H9 (cell line): ENCODE results near the gene AADACL3. TPM values are rescaled to one million over a fixed set of nuclear protein-coding genes. Genes with fewer than 3 reads are reported as not detected.

ENCODE experiments used
- DNase-seq: peaks from one replicate; pipeline ENCODE4 v3.0.0-alpha.2; 2017
- H2AFZ ChIP-seq: one replicate; pipeline ENCODE4 v1.6.1; 2013; ENCODE audit warnings: mild to moderate bottlenecking, low read length, control low read depth, moderate library complexity
- H2AK5ac ChIP-seq: 2 replicates; pipeline ENCODE4 v1.6.1; 2013; ENCODE audit warnings: low read length, control low read depth, mixed read lengths; ENCODE audit not compliant: insufficient read length
- H2BK120ac ChIP-seq: one replicate; pipeline ENCODE4 v1.6.1; 2013; ENCODE audit warnings: low read depth, mild to moderate bottlenecking, low read length, control low read depth, inconsistent platforms; ENCODE audit not compliant: poor library complexity, severe bottlenecking
- H2BK12ac ChIP-seq: 2 replicates; pipeline ENCODE4 v1.6.1; 2013; ENCODE audit warnings: low read length, control low read depth, mixed read lengths, low read depth; ENCODE audit not compliant: insufficient read length
- H2BK15ac ChIP-seq: 2 replicates; pipeline ENCODE4 v1.6.1; 2013; ENCODE audit warnings: low read depth, low read length, control low read depth
- H2BK20ac ChIP-seq: one replicate; pipeline ENCODE4 v1.6.1; 2013; ENCODE audit warnings: low read depth, mild to moderate bottlenecking, low read length, control low read depth, inconsistent platforms; ENCODE audit not compliant: poor library complexity, severe bottlenecking
- H2BK5ac ChIP-seq: 2 replicates; pipeline ENCODE4 v1.6.1; 2013; ENCODE audit warnings: low read length, control low read depth, mixed read lengths; ENCODE audit not compliant: insufficient read length
- H3K14ac ChIP-seq: 2 replicates; pipeline ENCODE4 v1.6.1; 2013; ENCODE audit warnings: low read length, control low read depth; ENCODE audit not compliant: insufficient read depth
- H3K18ac ChIP-seq: 2 replicates; pipeline ENCODE4 v1.6.1; 2013; ENCODE audit warnings: low read depth, mild to moderate bottlenecking, mixed read lengths, low read length, control low read depth; ENCODE audit not compliant: insufficient read length
- H3K23ac ChIP-seq: 2 replicates; pipeline ENCODE4 v1.6.1; 2013; ENCODE audit warnings: low read length, control low read depth, mixed read lengths, low read depth; ENCODE audit not compliant: insufficient read length
- H3K23me2 ChIP-seq: 2 replicates; pipeline ENCODE4 v1.6.1; 2013; ENCODE audit warnings: low read depth, mild to moderate bottlenecking, mixed read lengths, low read length, control low read depth; ENCODE audit not compliant: insufficient read length, poor library complexity, severe bottlenecking
- H3K27ac ChIP-seq: 2 replicates; pipeline ENCODE4 v1.5.1; 2013; ENCODE audit warnings: low read length, control low read depth, mixed read lengths, low read depth; ENCODE audit not compliant: insufficient read length
- H3K27me3 ChIP-seq: 2 replicates; pipeline ENCODE4 v1.6.1; 2013; ENCODE audit warnings: low read length, control low read depth, inconsistent platforms; ENCODE audit not compliant: insufficient read depth
- H3K4ac ChIP-seq: 2 replicates; pipeline ENCODE4 v1.6.1; 2013; ENCODE audit warnings: low read depth, mild to moderate bottlenecking, control low read depth, inconsistent platforms, low read length, moderate library complexity
- H3K4me1 ChIP-seq: 2 replicates; pipeline ENCODE4 v1.6.1; 2013; ENCODE audit warnings: low read length, control low read depth, inconsistent platforms; ENCODE audit not compliant: insufficient read depth
- H3K4me2 ChIP-seq: 2 replicates; pipeline ENCODE4 v1.6.1; 2013; ENCODE audit warnings: low read length, control low read depth, mixed read lengths; ENCODE audit not compliant: insufficient read length, insufficient read depth
- H3K56ac ChIP-seq: 2 replicates; pipeline ENCODE4 v1.6.1; 2013; ENCODE audit warnings: low read depth, mild to moderate bottlenecking, mixed read lengths, low read length, control low read depth; ENCODE audit not compliant: insufficient read length
- H3K79me1 ChIP-seq: 2 replicates; pipeline ENCODE4 v1.6.1; 2013; ENCODE audit warnings: low read depth, mild to moderate bottlenecking, moderate library complexity, low read length, control low read depth, inconsistent platforms; ENCODE audit not compliant: insufficient read depth, poor library complexity, severe bottlenecking
- H3K79me2 ChIP-seq: 2 replicates; pipeline ENCODE4 v1.6.1; 2013; ENCODE audit warnings: low read length, control low read depth, inconsistent platforms; ENCODE audit not compliant: insufficient read depth
- H3K9ac ChIP-seq: 2 replicates; pipeline ENCODE4 v1.6.1; 2013; ENCODE audit warnings: low read length, control low read depth, mixed read lengths; ENCODE audit not compliant: insufficient read length; ENCODE audit errors: extremely low read depth
- H3K9me3 ChIP-seq: one replicate; pipeline ENCODE4 v1.6.1; 2013; ENCODE audit warnings: low read depth, low read length, inconsistent platforms; ENCODE audit not compliant: control insufficient read depth
- H3T11ph ChIP-seq: one replicate; pipeline ENCODE4 v1.6.1; 2013; ENCODE audit warnings: mild to moderate bottlenecking, low read length, control low read depth, inconsistent platforms
- H4K20me1 ChIP-seq: one replicate; pipeline ENCODE4 v1.6.1; 2013; ENCODE audit not compliant: control insufficient read depth, insufficient read length, insufficient read depth
- H4K5ac ChIP-seq: 2 replicates; pipeline ENCODE4 v1.6.1; 2013; ENCODE audit warnings: low read depth, mild to moderate bottlenecking, mixed read lengths, low read length, control low read depth; ENCODE audit not compliant: insufficient read length
- H4K8ac ChIP-seq: replicated peaks from 2 replicates; pipeline ENCODE4 v1.6.1; 2013; ENCODE audit warnings: low read length, control low read depth, mixed read lengths, low read depth; ENCODE audit not compliant: insufficient read length
- H4K91ac ChIP-seq: 2 replicates; pipeline ENCODE4 v1.6.1; 2013; ENCODE audit warnings: low read depth, mild to moderate bottlenecking, moderate library complexity, mixed read lengths, low read length, control low read depth; ENCODE audit not compliant: insufficient read length
- H3K27ac Mint-ChIP-seq, 3 experiments: 2 replicates in 2 of 3; 3 replicates in 1 of 3; pipeline ENCODE4 v1.8.0; 2020 to 2021; ENCODE audit warnings: mixed read lengths in 3 of 3, mild to moderate bottlenecking in 1 of 3, moderate library complexity in 1 of 3
- H3K27me3 Mint-ChIP-seq: 2 replicates; pipeline ENCODE4 v1.8.0; 2021; ENCODE audit warnings: low read depth, mild to moderate bottlenecking, moderate library complexity, mixed read lengths
- H3K36me3 Mint-ChIP-seq, 3 experiments: 2 replicates in 2 of 3; 3 replicates in 1 of 3; pipeline ENCODE4 v1.8.0; 2020 to 2021; ENCODE audit warnings: low read depth in 3 of 3, mixed read lengths in 3 of 3; ENCODE audit not compliant: insufficient read depth in 1 of 3
- H3K4me1 Mint-ChIP-seq, 2 experiments: 2 replicates each; pipeline ENCODE4 v1.8.0; 2020; ENCODE audit warnings: mixed read lengths in 2 of 2
- H3K4me3 Mint-ChIP-seq, 2 experiments: 2 replicates in 1 of 2; 3 replicates in 1 of 2; pipeline ENCODE4 v1.8.0; 2020 to 2021; ENCODE audit warnings: mild to moderate bottlenecking in 2 of 2, mixed read lengths in 2 of 2, moderate library complexity in 1 of 2
- H3K9me3 Mint-ChIP-seq, 2 experiments: 2 replicates in 1 of 2; 3 replicates in 1 of 2; pipeline ENCODE4 v1.8.0; 2020; ENCODE audit warnings: mild to moderate bottlenecking in 2 of 2, mixed read lengths in 2 of 2, moderate library complexity in 1 of 2
- CTCF ChIP-seq: fragments of 200-600 bp; sonication (generic); conservative IDR thresholded peaks from 3 replicates; pipeline ENCODE4 v1.8.0; 2021; ENCODE audit warnings: antibody characterized with exemption, mild to moderate bottlenecking
- WGBS: extraction: QIAGEN DNeasy Blood & Tissue Kit; methylation state at CpG from one replicate; pipeline ENCODE4 v1.1.7; 2013; ENCODE audit warnings: missing lambda C conversion rate, low lambda C conversion rate, mixed read lengths; ENCODE audit not compliant: insufficient read length; ENCODE audit errors: extremely low coverage; 5-methylcytosine and 5-hydroxymethylcytosine counted together
- total RNA-seq: library from RNA; stranded (reverse); gene quantifications from 2 replicates; pipeline ENCODE4 v1.2.1, GENCODE V29; 2021

The AADACL3 gene
- total RNA-seq, 1 experiment from 2014 or later = 0.22 TPM

- Histone ChIP-seq H2BK12ac (no peak within 1 kb of the TSS), H2BK20ac (no peak within 1 kb of the TSS), H3K4me2 (no peak within 1 kb of the TSS), H3K27me3 (no peaks in the 10 kb centered on the region), H2BK120ac (no peak within 1 kb of the TSS), H3K4me1 (no peaks in the 10 kb centered on the region), H3K23me2 (no peaks in the 10 kb centered on the region), H2AK5ac (no peak within 1 kb of the TSS), H2BK5ac (no peak within 1 kb of the TSS), H4K20me1 (no peaks in the 10 kb centered on the region), H3K4ac (no peak within 1 kb of the TSS), H3K56ac (no peak within 1 kb of the TSS), H3K9ac (no peak within 1 kb of the TSS), H3K18ac (no peak within 1 kb of the TSS), H2BK15ac (no peak within 1 kb of the TSS), H3K23ac (no peak within 1 kb of the TSS), H3K27ac (no peak within 1 kb of the TSS), H4K5ac (no peak within 1 kb of the TSS), H4K91ac (no peak within 1 kb of the TSS), H3K79me1 (no peaks in the 10 kb centered on the region), H2AFZ (no peak within 1 kb of the TSS), H3T11ph (no peak within 1 kb of the TSS), H3K79me2 (0 out of 2 replicates have a peak, but pooled peaks cover 2% of the 10 kb centered on the region), H3K9me3 (no peaks in the 10 kb centered on the region), H3K14ac (no peak within 1 kb of the TSS), H4K8ac (no peak within 1 kb of the TSS)
- no peak for DNase-seq
- Mint-ChIP-seq H3K27ac (no peak within 1 kb of the TSS), H3K36me3 (no peaks in the 10 kb centered on the region), H3K4me3 (no peak within 1 kb of the TSS), H3K4me1 (no peaks in the 10 kb centered on the region), H3K27me3 (peaks cover 16% of the 10 kb centered on the region), H3K9me3 (peaks cover 0 to 4% of the 10 kb centered on the region in 2 experiments; a peak in 4 of 5 replicates)
- TF ChIP-seq CTCF = no peak
- no CpG with 5 or more reads among the region's 5 CpGs for WGBS
Measured at GRCh38 chr1:12773438-12773837, 57.5 kb downstream of the AADACL3 start, which contains the start of gene PRAMEF12. PRAMEF12 (plus strand) TSS chr1:12773738; CDS start chr1:12774868, 1,130 bp downstream.
